Vagina (tissue), 2 donors: ENCODE measurements around the gene DNM2.

Experiments
- CTCF ChIP-seq, 3 experiments: fragments of 450-650 bp in 2 of 3; fragments of 200-600 bp in 1 of 3; sonication (generic) in 1 of 3; IDR thresholded peaks; one replicate each; pipeline ENCODE4 v1.5.1; 2017 to 2019; ENCODE audit warnings: antibody characterized with exemption in 3 of 3, mild to moderate bottlenecking in 2 of 3, moderate library complexity in 2 of 3
- POLR2AphosphoS5 ChIP-seq, 2 donors: sonication (generic); formaldehyde crosslinking; IDR thresholded peaks; one replicate each; pipeline ENCODE4 v1.9.0; 2017; ENCODE audit warnings: antibody characterized with exemption in 2 of 2, mild to moderate bottlenecking in 2 of 2, low read depth in 1 of 2; ENCODE audit not compliant: insufficient read depth in 1 of 2

- TF ChIP-seq CTCF (IDR thresholded peaks at IDR 0.05) (no peak), POLR2AphosphoS5 (IDR thresholded peaks at IDR 0.05; ENCODE audit: insufficient read depth in 1 of 2, low read depth in 1 of 2) (no peak)
Observed at GRCh38 chr19:10855879-10856522, 138.1 kb downstream of the DNM2 start.
